Mucosa of descending colon (tissue), 3 donors: ENCODE data around the gene RXFP4. TPM values are rescaled to one million over a fixed set of nuclear protein-coding genes. Genes with fewer than 3 reads are reported as not detected.

ENCODE experiments used
- ATAC-seq: fragments of 200-7000 bp; cut with Tn5 transposase; one replicate; pipeline ENCODE4 v1.9.1; 2020; ENCODE audit warnings: mild to moderate bottlenecking, moderate library complexity
- DNase-seq, 3 donors: peaks; one replicate each; pipeline ENCODE4 v3.0.0-alpha.2; 2020
- H3K36me3 ChIP-seq: fragments of 200-600 bp; one replicate; pipeline ENCODE4 v1.8.0; 2021; ENCODE audit warnings: low read depth, mild to moderate bottlenecking
- H3K4me1 ChIP-seq: fragments of 200-600 bp; one replicate; pipeline ENCODE4 v1.8.0; 2021; ENCODE audit warnings: low read depth, mild to moderate bottlenecking
- H3K4me3 ChIP-seq: fragments of 200-600 bp; one replicate; pipeline ENCODE4 v1.8.0; 2021; ENCODE audit warnings: mild to moderate bottlenecking
- H3K9me3 ChIP-seq: fragments of 200-600 bp; one replicate; pipeline ENCODE4 v1.8.0; 2021; ENCODE audit warnings: mild to moderate bottlenecking
- CTCF ChIP-seq: fragments of 200-600 bp; IDR thresholded peaks from one replicate; pipeline ENCODE4 v1.8.0; 2022; ENCODE audit warnings: antibody characterized with exemption, mild to moderate bottlenecking
- intact Hi-C, 2 donors: fragments of 100-400 bp; cut with DNase I in 1 of 2; cut with micrococcal nuclease in 1 of 2; formaldehyde crosslinking; loops; one replicate each; pipeline versions ENCODE4 v1.11.0 to v1.11.1; 2022; cut with DNase I, micrococcal nuclease
- total RNA-seq, 3 donors: library from RNA; stranded (reverse); fragmentation: NEBNext Ultra II Directional in 2 of 3; extraction: Animal tissue kit (Norgen Biotek cat#: 25700) in 2 of 3; gene quantifications; one replicate each; pipeline versions ENCODE4 v1.2.1 to v1.2.4, GENCODE V29; 2021 to 2023
- donor health status: DM: no; HTN: no; CAD: no; lungs with moderate emphysema.
- donor health status: DM: no; HTN: no; CAD: no.
- donor health status: DM: no; HTN: yes; CAD: no.

RXFP4 gene
- total RNA-seq, 3 donors from 2014 or later, result 1.2 to 4.2 (median 3.3) TPM

- no peak overlapping the region for H3K4me3 ChIP-seq
- no peaks in the 10 kb centered on the region for H3K9me3 ChIP-seq
- ATAC-seq (no peak), DNase-seq (no peak)
- intact Hi-C loops, result no loop called here
- peaks cover 39% of the 10 kb centered on the region for H3K36me3 ChIP-seq
- no peaks in the 10 kb centered on the region for H3K4me1 ChIP-seq
- no peak for TF ChIP-seq CTCF
Observed at GRCh38 chr1:155954645-155955044, 13.2 kb downstream of the RXFP4 start.

- Histone ChIP-seq H3K4me1 (peaks cover 1% of the 10 kb centered on the region), H3K36me3 (peaks cover 23% of the 10 kb centered on the region), H3K9me3 (no peaks in the 10 kb centered on the region), H3K4me3 (no peak overlapping the region)
- ATAC-seq (no peak), DNase-seq (no peak)
- no peak for TF ChIP-seq CTCF
- intact Hi-C loops, result no loop called here
Observed at GRCh38 chr1:155957411-155957915, 16.0 kb downstream of the RXFP4 start.

- Histone ChIP-seq H3K4me3 (no peak overlapping the region), H3K36me3 (peaks cover 11% of the 10 kb centered on the region), H3K9me3 (no peaks in the 10 kb centered on the region), H3K4me1 (peaks cover 4% of the 10 kb centered on the region)
- TF ChIP-seq CTCF, result no peak
- ATAC-seq (no peak), DNase-seq (no peak)
- intact Hi-C loops, result no loop called here
Observed at GRCh38 chr1:155960081-155960745, 18.8 kb downstream of the RXFP4 start.

GRCh38 chr1:155961937-155962336, 20.5 kb downstream of the RXFP4 start:
- H3K36me3 ChIP-seq, result peaks cover 13% of the 10 kb centered on the region
- DNase-seq (no peak), ATAC-seq (peak; percentile 66)
- no peak for TF ChIP-seq CTCF
- peaks cover 4% of the 10 kb centered on the region for H3K4me1 ChIP-seq
- intact Hi-C loops, result no loop called here
- no peak overlapping the region for H3K4me3 ChIP-seq
- H3K9me3 ChIP-seq, result no peaks in the 10 kb centered on the region

GRCh38 chr1:155962599-155963211, 21.3 kb downstream of the RXFP4 start:
- H3K36me3 ChIP-seq, result peaks cover 13% of the 10 kb centered on the region
- DNase-seq (peak in 1 of 3 donors; percentile 55), ATAC-seq (no peak)
- H3K4me3 ChIP-seq, result no peak overlapping the region
- H3K4me1 ChIP-seq, result peaks cover 4% of the 10 kb centered on the region
- no peaks in the 10 kb centered on the region for H3K9me3 ChIP-seq
- intact Hi-C loops, result no loop called here
- TF ChIP-seq CTCF, result no peak
